Epithelial cell of proximal tubule (primary cell): Measurements from ENCODE around the gene ATXN10. TPM values are rescaled to one million over a fixed set of nuclear protein-coding genes. Genes with fewer than 3 reads are reported as not detected.

ENCODE experiments used
- DNase-seq: peaks from one replicate; pipeline ENCODE4 v3.0.0-alpha.2; 2011; ENCODE audit warnings: low read depth
- H3K4me3 ChIP-seq: 2 replicates; pipeline ENCODE4 v1.5.1; 2011; ENCODE audit warnings: low read depth, mild to moderate bottlenecking, low read length
- total RNA-seq: library from RNA; depleted of rRNA; stranded (reverse); fragments of >200 nt; gene quantifications from 2 replicates; pipeline ENCODE4 v1.2.3, GENCODE V29; 2015
- TF ChIP-seq, protein P1 (sequence below): conservative IDR thresholded peaks from 2 replicates; pipeline ENCODE4 v1.5.1; 2012; ENCODE audit warnings: low read depth, mild to moderate bottlenecking, low read length

ATXN10 gene
- total RNA-seq, 1 donor from 2014 or later, result 118 TPM

GRCh38 chr22:45843986-45844385 lies 172.4 kb downstream of the ATXN10 start:
- TF ChIP-seq, protein P1, sequence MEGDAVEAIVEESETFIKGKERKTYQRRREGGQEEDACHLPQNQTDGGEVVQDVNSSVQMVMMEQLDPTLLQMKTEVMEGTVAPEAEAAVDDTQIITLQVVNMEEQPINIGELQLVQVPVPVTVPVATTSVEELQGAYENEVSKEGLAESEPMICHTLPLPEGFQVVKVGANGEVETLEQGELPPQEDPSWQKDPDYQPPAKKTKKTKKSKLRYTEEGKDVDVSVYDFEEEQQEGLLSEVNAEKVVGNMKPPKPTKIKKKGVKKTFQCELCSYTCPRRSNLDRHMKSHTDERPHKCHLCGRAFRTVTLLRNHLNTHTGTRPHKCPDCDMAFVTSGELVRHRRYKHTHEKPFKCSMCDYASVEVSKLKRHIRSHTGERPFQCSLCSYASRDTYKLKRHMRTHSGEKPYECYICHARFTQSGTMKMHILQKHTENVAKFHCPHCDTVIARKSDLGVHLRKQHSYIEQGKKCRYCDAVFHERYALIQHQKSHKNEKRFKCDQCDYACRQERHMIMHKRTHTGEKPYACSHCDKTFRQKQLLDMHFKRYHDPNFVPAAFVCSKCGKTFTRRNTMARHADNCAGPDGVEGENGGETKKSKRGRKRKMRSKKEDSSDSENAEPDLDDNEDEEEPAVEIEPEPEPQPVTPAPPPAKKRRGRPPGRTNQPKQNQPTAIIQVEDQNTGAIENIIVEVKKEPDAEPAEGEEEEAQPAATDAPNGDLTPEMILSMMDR, result no peak
- no peak overlapping the region for H3K4me3 ChIP-seq
- DNase-seq, result no peak

DNA sequence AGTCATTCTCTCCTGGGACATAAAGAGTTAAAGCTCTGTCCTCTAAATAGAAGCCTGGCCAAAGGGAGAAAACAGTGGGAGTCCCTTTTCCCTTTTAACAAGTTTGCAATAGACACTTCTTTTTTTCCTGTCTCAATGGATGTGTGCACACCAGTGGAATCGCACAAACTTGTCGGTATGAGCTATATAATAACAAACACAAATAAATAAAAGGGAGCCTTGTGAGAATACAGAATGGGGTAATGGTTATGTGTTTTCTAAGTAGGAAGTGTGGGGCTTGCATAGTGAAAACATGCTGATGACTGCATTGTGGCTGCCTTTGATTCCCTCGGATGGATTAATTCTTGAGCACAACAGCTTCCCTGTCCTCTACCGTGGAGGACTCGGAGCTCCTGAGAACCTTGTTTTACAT lies 173.4 kb downstream of the ATXN10 start:
- H3K4me3 ChIP-seq, result no peak overlapping the region
- no peak for DNase-seq
- TF ChIP-seq, protein P1, result no peak

- TF ChIP-seq, protein P1, result no peak
- DNase-seq, result no peak
- no peak overlapping the region for H3K4me3 ChIP-seq
These were observed 175.3 kb downstream of the ATXN10 start for GRCh38 chr22:45846952-45847351.

DNA sequence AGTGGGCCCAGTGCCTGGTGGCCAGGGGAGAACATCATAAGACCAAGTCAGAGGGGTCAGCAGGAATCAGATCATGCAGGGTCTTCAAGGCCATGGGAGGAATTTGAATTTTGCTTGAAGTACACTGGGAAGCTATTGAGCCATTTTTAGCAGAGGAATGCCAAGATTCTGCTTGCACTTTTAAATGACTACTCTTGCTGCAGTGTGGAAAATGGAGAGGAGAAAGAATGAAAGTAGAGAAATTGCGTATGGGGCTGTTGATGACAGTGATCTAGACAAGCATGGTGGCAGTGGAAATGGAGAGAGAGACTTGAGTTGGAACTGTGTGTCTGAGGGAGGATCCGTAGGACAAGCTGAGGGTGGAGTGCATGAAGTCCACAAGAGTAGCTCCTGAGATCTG lies 177.3 kb downstream of the ATXN10 start:
- TF ChIP-seq, protein P1, result no peak
- no peak overlapping the region for H3K4me3 ChIP-seq
- DNase-seq, result no peak

DNA sequence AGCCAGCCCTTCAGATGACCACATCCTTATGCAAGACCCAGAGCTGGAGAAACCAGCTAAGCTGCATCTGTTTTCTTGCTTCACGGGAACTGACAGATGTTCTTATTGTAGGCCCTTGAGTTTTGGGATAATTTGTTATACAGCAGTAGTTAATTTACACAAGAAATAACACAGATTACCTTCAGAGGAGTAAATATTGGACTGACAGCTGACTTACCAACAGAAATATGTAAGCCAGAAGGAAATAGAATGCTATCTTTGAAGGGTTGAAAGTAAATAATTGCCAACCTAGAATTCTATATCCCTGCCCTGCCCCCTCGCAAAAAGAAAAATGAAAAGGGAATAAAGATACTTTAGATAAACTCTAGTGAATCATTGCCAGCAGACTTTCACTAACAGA lies 181.2 kb downstream of the ATXN10 start:
- DNase-seq, result no peak
- H3K4me3 ChIP-seq, result no peak overlapping the region
- TF ChIP-seq, protein P1, result no peak

- H3K4me3 ChIP-seq, result no peak overlapping the region
- DNase-seq, result no peak
- TF ChIP-seq, protein P1, result no peak
These were observed 184.3 kb downstream of the ATXN10 start for GRCh38 chr22:45855961-45856360.

DNA sequence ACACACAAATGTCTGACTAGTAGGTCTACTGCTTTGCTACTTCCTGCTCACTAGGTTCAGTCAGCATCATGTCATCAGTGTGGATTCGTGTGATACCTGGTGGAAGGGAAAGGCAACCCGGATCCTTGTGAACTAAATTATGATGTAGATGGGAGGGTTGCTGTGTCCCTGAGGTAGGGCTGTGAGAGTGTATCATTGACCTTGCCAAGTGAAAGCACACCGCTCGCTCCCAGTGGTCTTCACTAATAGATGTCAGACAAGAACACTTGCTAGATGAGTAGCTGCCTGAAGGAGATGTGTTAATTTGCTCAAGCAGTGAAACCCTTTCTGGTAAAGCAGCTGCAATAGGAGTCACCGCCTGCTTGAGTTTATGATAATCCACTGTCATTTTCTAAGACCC lies 185.9 kb downstream of the ATXN10 start:
- TF ChIP-seq, protein P1, result no peak

More for the DNA sequence above, 185.9 kb downstream of the ATXN10 start:
- no peak overlapping the region for H3K4me3 ChIP-seq
- no peak for DNase-seq
